Lower leg skin (tissue), 4 donors: ENCODE data around the gene GABRG3. TPM values are rescaled to one million over a fixed set of nuclear protein-coding genes. Genes with fewer than 3 reads are reported as not detected.

Source experiments
- DNase-seq, 2 donors: peaks; one replicate each; pipeline ENCODE4 v3.0.0-alpha.2; 2019; ENCODE audit warnings: low spot score in 2 of 2
- H3K4me3 ChIP-seq: fragments of 200-600 bp; sonication (generic); 2 replicates; pipeline ENCODE4 v1.5.1; 2017; ENCODE audit warnings: mild to moderate bottlenecking, low read depth; ENCODE audit not compliant: poor library complexity, severe bottlenecking
- POLR2A ChIP-seq, 2 donors: fragments of 450-650 bp; IDR thresholded peaks; one replicate each; pipeline ENCODE4 v1.6.1; 2016 to 2017; ENCODE audit warnings: antibody characterized with exemption in 2 of 2, mild to moderate bottlenecking in 1 of 2, moderate library complexity in 1 of 2
- WGBS, 2 donors: methylation state at CpG; one replicate each; pipeline ENCODE4 v1.1.5; 2018; 5-methylcytosine and 5-hydroxymethylcytosine counted together
- intact Hi-C: fragments of 100-400 bp; cut with DNase I; formaldehyde crosslinking; loops from one replicate; pipeline ENCODE4 v1.15.0; 2023; ENCODE audit warnings: low total_unique reads
- total RNA-seq, 4 donors: library from RNA; depleted of rRNA; stranded (reverse); fragments of >200 nt; gene quantifications; one replicate each; pipeline ENCODE4 v1.1.0, GENCODE V29; 2016
- TF ChIP-seq, protein P1 (sequence below), 3 donors: fragments of 450-650 bp; IDR thresholded peaks; one replicate each; pipeline ENCODE4 v1.5.1; 2016; ENCODE audit warnings: antibody characterized with exemption in 3 of 3, mild to moderate bottlenecking in 3 of 3, moderate library complexity in 2 of 3

GABRG3 gene
- total RNA-seq, 4 donors from 2014 or later, result 0.12 to 0.49 (median 0.25) TPM

DNA sequence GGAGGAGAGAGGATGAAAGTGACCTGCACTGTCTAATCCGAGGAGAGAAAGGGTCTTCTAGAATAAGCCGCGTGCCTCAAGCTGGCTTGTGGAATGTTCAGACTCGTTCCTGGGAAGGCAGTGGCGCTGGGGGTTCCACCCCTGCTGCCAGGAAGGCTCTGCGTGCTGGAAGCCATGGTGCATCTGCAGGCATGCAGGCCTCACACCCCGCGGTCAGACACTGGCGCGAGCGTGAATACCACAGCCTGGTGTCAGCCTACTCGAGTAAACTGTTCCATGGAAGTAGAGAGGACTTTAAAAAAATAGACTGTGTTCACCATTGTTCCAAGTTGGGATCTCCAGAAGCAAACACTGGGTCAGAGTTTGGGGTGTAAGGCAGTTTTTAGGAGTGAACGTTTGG, 25.9 kb upstream of the GABRG3 start:
- WGBS, 2 donors, result 82 to 87% methylated on average over 13 of the region's 13 CpGs
- no peak for DNase-seq
- intact Hi-C loops, result loop anchor here (10.0 kb wide), 1 partner anchor 60 kb away; no protein-coding TSS in a partner anchor
- no peak overlapping the region for H3K4me3 ChIP-seq
- TF ChIP-seq, protein P1, sequence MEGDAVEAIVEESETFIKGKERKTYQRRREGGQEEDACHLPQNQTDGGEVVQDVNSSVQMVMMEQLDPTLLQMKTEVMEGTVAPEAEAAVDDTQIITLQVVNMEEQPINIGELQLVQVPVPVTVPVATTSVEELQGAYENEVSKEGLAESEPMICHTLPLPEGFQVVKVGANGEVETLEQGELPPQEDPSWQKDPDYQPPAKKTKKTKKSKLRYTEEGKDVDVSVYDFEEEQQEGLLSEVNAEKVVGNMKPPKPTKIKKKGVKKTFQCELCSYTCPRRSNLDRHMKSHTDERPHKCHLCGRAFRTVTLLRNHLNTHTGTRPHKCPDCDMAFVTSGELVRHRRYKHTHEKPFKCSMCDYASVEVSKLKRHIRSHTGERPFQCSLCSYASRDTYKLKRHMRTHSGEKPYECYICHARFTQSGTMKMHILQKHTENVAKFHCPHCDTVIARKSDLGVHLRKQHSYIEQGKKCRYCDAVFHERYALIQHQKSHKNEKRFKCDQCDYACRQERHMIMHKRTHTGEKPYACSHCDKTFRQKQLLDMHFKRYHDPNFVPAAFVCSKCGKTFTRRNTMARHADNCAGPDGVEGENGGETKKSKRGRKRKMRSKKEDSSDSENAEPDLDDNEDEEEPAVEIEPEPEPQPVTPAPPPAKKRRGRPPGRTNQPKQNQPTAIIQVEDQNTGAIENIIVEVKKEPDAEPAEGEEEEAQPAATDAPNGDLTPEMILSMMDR (IDR thresholded peaks at IDR 0.05), result no peak
- no peak for TF ChIP-seq POLR2A (IDR thresholded peaks at IDR 0.05)

DNA sequence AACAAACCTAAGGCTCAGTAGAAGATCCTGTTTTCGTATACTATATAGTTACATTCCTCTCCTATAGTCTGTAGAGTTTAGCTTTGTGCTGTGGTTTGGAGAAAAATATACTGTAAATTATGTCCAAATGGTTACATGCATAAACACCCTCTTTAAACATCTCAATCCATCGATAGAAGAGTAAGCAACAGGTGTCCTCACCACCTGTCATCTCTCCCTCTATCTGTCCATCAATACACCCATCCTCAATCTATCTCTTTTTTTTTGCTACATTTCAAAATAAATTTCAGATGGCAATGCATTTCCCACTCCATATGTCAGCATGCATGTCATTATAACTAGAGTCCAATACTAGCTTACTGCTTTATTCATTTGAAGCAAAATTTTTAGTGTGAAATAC, 21.0 kb upstream of the GABRG3 start:
- no peak for TF ChIP-seq POLR2A (IDR thresholded peaks at IDR 0.05)
- TF ChIP-seq, protein P1 (IDR thresholded peaks at IDR 0.05), result no peak
- intact Hi-C loops, result no loop called here
- DNase-seq, result no peak
- H3K4me3 ChIP-seq, result no peak overlapping the region
- 75 to 77% methylated on average over 2 of the region's 2 CpGs for WGBS, 2 donors

DNA sequence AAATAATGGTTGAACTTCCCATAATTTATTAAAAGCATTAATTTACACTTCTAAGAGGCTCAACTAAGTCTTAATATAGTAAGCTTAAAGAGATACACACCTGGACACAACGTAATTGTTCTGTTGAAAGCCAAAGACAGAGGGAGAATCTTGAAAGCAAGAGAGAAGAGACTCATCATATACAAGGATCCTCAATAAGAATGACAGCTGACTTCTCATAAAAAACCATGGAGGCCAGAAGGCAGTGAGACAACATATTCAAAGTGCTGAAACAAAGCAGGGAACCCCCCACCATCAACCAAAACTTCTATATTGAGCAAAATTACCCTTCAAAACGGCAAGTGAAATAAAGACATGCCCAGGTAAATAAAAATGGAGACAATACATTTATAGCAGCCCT, 16.6 kb upstream of the GABRG3 start:
- no peak overlapping the region for H3K4me3 ChIP-seq
- intact Hi-C loops, result no loop called here
- TF ChIP-seq, protein P1 (IDR thresholded peaks at IDR 0.05), result no peak
- no peak for TF ChIP-seq POLR2A (IDR thresholded peaks at IDR 0.05)
- DNase-seq, result no peak
- WGBS, 2 donors, result 49 to 54% methylated on average over 2 of the region's 2 CpGs

DNA sequence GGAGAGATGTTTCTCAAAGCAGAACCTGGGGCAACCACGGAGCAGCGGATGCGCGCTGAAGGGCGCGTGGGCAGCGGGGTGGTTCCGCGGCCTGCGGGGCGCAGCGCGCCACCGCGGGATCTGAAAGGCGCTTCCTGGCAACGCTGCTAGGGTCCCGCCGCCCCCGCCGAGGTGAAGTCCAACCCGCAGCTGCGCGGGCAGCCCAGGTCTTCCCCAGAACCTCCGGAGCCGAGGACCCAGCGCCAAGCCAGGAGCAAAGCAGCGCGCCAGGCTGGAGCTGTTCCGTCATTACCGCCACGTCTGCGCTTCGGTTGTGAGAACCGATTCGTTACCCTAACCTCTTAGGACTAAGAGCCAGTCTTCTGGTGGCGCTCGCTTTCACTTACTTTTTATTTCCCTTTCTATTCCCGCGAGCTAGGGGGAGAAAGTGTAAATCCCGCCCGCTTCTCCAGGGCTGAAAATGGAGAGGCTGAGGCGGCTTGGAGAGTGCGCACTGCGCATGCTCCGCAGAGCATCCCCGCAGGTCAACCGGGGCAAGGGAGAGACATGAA, 3.2 kb upstream of the GABRG3 start:
- no peak for TF ChIP-seq POLR2A (IDR thresholded peaks at IDR 0.05)
- TF ChIP-seq, protein P1 (IDR thresholded peaks at IDR 0.05), result no peak
- 2 to 4% methylated on average over 48 of the region's 48 CpGs for WGBS, 2 donors
- intact Hi-C loops, result no loop called here
- DNase-seq, result no peak
- no peak overlapping the region for H3K4me3 ChIP-seq

DNA sequence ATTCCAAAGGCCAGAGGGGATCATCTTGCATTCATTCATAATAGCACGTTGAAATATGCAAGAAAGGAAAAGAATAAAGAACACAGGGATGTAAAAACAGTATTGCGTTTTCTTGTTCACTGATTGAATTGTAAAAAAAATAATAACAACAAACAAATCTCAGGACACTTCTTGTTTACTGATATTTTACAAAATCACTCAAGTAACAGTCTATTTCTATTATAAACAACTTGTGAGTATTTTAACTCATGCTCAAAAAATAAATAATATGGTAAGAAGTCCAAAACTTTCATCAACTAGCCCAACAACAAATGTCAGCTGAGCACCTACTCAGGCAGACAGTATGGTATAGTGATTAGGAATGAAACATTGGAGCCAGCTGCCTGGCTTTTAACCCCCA, 2.2 kb upstream of the GABRG3 start:
- WGBS, 2 donors, result 62 to 63% methylated on average over 2 of the region's 2 CpGs
- no peak overlapping the region for H3K4me3 ChIP-seq
- intact Hi-C loops, result no loop called here
- no peak for DNase-seq
- no peak for TF ChIP-seq POLR2A (IDR thresholded peaks at IDR 0.05)
- TF ChIP-seq, protein P1 (IDR thresholded peaks at IDR 0.05), result no peak
